DMS53 treated with DMSO at 0.1 percent for 48 hours (cell line): ENCODE results near the gene ENAH.

Experiments
- DNase-seq: peaks from one replicate; lab custom pipeline; 2025; ENCODE audit not compliant: unreplicated experiment; lab: John Stamatoyannopoulos, UW

The ENAH gene

DNA sequence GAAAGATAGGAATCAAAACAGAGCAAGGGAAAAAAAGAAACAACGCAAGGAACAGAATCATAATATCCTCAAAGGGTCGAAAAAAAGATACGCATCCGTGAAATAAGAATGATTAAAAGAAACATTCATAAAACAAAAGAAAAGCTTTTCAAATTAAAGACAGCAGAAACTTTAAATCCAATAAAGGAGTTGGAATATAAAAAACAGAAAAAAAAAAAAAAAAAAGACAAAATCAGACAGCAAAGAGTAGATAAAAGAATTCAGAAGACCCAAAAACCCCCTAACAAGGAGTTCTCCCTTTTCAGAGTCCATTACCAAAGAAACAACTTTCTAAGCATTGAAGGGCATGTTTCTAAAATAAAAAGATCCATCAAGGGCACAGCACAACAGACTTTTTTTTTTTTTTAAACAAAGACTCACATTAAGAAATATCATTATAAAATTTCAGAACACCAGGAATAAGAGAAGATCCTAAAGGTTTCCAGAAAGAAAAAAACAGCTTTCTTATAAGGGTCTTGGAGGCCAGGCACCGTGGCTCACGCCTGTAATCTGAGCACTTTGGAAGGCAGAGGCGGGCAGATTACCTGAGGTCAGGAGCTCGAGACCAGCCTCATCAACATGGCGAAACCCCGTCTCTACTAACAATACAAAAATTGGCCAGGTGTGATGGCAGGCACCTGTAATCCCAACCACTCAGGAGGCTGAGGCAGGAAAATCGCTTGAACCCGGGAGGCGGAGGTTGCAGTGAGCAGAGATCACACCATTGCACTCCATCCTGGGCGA is 44.7 kb downstream of the ENAH start:
- DNase-seq, result no peak

DNA sequence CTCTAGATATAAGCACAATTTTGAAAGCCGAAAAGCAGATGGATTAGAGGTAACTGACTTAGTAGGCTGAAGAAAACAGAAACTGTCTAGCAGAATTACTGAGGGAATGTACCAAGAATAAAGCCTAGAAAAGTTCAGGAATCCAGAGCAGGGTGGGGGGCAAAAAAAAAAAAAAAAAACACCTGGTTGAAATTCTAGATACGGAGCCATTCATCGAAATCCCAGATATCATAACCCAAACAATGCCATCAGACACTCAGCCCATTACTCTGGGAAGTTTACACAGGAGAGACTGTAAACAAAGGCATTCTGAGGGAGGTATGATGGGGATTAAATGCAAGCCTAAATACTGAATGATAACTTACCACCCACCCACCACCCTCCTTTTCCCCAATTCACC is 45.6 kb downstream of the ENAH start:
- peak; percentile 28 for DNase-seq

DNA sequence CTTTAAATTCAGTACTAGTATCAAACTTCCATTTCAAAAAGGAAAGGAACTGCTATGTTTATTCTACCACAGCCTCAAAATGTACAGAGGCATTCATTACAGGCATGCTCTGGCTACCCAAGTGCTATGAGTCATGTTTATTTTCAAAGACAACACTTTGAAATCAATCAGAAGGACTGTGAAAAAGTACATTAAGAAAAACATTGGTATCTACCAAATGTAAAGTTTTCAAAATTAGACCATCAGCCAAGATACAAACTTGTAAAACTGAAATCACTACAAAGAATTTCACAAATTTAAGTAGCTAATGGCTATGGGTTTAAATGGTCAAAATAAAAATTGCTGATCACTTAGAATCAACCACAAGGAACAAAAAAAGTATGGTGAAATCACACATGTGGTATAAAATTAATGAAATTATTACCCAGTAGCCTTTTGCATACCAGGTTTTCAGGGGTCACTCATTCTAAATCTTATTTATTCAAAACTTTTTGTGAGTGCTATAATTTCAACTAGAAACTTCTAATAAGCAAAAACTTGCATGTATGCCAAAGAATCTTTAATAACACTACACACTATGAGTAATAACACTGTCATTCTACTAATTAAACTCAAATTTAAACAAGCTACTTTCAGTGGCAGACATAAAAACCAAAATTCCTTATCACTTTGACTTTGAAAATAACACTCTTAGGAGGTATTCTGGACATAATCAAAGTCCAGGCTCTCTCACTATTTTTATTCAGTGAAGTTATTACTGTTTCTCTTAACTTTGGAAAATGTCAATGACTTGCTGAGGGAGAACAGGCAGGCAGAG is 49.2 kb downstream of the ENAH start:
- DNase-seq, result peak; percentile 76

DNA sequence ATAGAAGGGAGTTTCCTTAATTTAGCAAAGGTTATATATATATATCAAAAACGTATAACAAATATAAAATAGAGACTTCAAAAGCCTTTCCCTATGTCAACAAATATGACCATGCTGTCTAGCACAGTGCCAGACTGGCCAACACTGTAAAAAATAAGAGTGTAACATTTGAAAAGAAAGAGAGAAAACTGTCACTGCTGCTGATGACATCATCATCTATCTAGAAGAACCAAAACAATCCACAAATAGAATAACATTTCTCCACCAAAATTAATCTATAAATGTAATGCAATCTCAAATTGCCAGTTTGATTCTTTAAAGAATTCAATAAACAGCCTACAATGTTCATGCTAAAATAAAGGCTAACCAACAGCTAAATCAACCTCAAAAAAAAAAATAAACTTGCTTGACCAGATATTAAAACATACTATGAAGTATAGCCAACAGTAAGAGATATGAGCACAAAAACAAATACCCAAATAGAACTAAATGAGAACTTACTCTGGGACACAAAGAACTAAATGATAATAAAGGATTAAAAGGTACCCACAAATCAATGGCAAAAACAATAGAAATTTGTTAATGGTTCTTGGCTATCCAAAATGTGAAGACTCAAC is 50.2 kb downstream of the ENAH start:
- DNase-seq, result no peak

- DNase-seq, result no peak
These were observed 50.9 kb downstream of the ENAH start for GRCh38 chr1:225601902-225602589.

DNA sequence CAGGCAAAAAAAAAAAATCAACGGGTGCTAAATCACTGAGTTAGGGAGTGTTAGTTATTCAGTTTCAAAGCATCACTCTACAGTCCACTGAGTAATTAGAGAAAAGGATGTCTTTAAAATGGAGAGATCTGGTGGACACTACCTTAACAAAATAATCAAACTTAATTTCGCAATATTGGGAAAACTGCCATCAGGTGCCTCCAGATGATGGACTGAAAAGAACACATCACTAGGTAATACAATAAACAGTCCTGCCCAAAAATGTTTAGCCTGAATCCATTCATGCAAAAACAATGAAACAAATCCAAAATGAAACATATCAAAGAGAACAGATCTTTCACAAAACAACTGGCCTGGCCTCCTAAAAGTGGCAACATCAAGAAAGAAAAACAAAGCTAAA is 54.1 kb downstream of the ENAH start:
- no peak for DNase-seq

- DNase-seq, result no peak
These were observed 54.9 kb downstream of the ENAH start for GRCh38 chr1:225597926-225598575.

DNA sequence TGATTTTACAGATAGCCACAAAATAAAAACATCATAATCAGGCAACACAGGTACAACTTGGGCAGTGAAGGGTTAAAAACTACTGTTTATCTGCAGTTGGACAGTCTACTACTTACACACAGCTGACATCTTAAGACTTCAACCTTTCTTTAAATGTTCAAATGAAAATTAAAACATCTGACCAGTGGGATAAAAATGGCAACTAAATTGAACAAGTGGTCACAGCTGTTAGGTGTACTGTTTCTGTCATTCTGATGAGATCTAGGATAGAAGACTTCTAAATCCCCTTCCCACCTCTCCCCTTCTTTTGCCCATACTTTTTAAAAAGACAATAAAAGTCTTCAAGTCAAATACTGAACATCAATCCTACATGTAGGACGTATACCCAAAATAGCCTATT is 56.2 kb downstream of the ENAH start:
- DNase-seq, result no peak

- no peak for DNase-seq
These were observed 56.9 kb downstream of the ENAH start for GRCh38 chr1:225595974-225596551.

DNA sequence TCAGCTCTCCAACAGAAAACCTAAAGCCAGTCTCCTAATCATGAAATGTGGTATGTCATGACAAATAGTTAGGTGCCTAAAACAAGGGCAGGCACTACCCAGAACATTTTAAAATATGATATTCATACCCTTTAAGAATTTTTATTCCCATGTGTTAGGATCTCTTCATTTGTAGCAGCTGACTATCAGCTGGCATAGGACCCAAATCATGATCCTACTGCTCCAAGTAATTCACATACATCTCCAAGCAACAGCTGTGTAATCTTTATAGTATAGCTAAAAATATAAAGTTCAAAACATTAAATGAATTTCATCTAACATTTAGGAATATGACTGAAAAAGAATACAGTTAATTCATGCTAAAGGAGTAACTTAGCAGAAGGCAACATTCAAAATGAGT is 57.5 kb downstream of the ENAH start:
- no peak for DNase-seq

- DNase-seq, result no peak
These were observed 59.5 kb downstream of the ENAH start for GRCh38 chr1:225593414-225593813.

- no peak for DNase-seq
These were observed 60.4 kb downstream of the ENAH start for GRCh38 chr1:225592362-225593025.

DNA sequence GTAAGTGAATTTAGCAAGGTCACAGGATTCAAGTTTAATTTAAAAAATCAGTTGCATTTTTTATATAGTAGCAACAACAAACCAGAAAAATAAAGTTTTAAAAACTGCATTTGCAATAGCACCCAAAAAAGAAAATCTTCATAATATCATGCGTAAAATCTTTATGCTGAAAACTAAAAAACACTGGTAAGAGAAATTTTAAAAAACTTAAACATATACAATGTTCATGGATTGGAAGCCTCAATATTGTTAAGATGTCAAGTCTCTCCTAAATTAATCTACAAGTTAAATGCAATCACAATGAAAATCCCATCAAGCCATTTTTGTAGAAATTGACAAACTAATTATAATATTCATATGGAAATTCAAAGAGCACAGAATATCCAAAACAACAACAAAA is 65.6 kb downstream of the ENAH start:
- no peak for DNase-seq

DNA sequence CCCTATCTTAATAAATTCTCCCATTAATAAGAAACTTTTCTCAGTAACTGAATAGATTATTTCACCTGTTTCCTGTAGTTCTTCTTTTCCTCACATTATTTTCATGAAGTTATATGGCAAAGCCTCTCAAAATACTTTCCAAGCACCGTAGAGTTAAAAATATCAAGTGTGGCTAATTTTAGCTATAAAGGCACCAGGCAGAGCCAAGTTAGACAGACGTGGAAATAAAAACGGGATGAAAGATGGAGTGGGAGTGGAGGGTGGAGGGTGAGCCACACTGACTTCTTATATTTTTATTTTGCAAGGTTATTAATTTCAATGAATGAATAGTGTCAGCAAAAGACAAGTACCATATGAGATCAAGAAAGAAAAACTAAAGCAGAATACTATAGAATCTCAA is 71.7 kb downstream of the ENAH start:
- no peak for DNase-seq

DNA sequence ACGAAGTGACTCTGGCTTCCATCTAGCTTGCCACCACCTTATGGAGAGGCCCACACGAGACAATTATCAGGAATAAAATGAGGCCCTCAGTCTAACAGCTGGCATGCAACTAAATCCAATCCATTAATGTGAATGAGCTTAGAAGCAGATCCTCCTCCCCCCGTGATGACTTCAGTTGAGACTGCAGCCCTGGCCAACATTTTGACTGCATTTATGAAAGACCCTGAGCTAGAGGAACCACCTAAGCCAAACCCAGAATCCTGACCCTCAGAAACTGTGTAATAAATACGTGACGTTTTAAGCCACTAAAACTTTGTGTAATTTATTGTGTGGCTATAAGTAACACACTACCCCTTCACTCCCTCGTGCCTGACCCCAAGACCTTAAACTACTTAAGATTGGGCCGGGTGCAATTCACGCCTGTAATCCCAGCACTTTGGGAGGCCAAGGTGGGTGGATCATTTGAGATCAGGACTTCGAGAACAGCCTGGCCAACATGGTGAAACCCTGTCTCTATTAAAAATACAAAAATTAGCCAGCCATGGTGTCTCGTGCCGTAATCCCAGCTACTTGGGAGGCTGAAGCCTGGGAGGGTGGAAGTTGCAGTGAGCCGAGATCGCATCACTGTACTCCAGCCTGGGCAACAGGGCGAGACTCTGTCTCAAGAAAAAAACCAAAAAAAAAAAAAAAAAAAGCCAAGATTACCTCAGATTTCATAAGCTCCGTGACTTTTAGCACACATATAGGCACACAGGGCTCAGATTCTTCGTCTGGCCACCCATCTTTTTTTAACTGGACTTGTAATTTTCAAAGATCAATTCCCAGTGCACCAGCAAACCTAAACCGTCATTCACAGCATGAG is 72.5 kb downstream of the ENAH start:
- DNase-seq, result no peak

DNA sequence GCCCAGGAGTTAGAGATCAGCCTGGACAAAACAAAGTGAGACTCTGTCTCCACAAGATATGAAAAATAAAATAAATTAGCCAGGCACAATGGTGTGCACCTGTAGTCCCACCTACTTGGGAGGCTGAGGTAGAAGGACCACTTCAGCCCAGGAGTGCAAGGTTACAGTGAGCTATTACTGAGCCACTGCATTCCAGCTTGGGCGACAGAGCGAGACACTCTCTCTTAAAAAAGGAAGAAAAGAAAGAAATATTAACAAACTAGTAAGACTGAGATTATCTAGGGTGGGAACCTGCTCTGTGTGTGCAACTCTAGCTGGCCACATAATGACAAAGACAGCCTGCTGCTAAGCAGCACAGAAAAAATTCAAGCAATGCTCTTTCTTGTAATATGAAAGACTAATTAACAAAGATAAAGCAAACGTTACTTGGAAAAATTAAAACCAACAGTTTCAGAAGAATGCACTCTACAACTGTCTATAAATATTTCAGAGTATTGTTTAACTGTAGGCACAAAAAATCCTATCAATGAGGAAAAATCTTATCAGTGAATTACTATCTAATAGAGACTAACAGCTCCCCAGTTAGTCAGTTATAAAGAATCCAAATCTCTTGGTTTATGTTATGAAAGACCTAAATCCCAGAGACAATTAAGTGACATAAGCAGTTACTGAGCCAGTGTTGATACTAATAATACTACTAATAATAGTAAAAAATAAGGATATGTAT is 74.5 kb downstream of the ENAH start:
- DNase-seq, result no peak

GRCh38 chr1:225577241-225577640 is 75.7 kb downstream of the ENAH start:
- DNase-seq, result no peak

GRCh38 chr1:225573216-225573615 is 79.7 kb downstream of the ENAH start:
- DNase-seq, result no peak
